Keratinocyte (primary cell): ENCODE measurements around the gene YPEL3. TPM values are rescaled to one million over a fixed set of nuclear protein-coding genes. Genes with fewer than 3 reads are reported as not detected.
A peak's percentile ranks its signal among the peaks of the same experiment; 100 is the strongest.

Experiments used
- DNase-seq: peaks from one replicate; pipeline ENCODE4 v3.0.0-alpha.2; 2011; ENCODE audit warnings: low read depth, missing footprints, low spot score
- FAIRE-seq: peaks from 2 replicates; lab custom pipeline; 2011; peaks lifted over from hg19 to GRCh38; lab: Jason Lieb, UNC
- H2AFZ ChIP-seq: 2 replicates; pipeline ENCODE4 v1.6.0; 2012; ENCODE audit warnings: low read length, control low read depth, inconsistent platforms; ENCODE audit not compliant: control insufficient read depth
- H3K27ac ChIP-seq: 2 replicates; pipeline ENCODE4 v1.5.1; 2011; ENCODE audit warnings: low read length; ENCODE audit not compliant: control insufficient read depth, insufficient read depth
- H3K27me3 ChIP-seq: 3 replicates; pipeline ENCODE4 v1.6.0; 2011; ENCODE audit warnings: low read length; ENCODE audit not compliant: control insufficient read depth, insufficient read depth; ENCODE audit errors: extremely low read depth
- H3K36me3 ChIP-seq, 2 experiments: 2 replicates in 1 of 2; 3 replicates in 1 of 2; pipeline ENCODE4 v1.5.1; 2011; ENCODE audit warnings: low read length in 2 of 2, mild to moderate bottlenecking in 1 of 2; ENCODE audit not compliant: control insufficient read depth in 2 of 2, insufficient read depth in 2 of 2; ENCODE audit errors: extremely low read depth in 1 of 2
- H3K4me1 ChIP-seq: 3 replicates; pipeline ENCODE4 v1.5.1; 2011; ENCODE audit warnings: low read length; ENCODE audit not compliant: control insufficient read depth, insufficient read depth; ENCODE audit errors: extremely low read depth
- H3K4me2 ChIP-seq: 3 replicates; pipeline ENCODE4 v1.6.0; 2011; ENCODE audit warnings: low read depth, low read length; ENCODE audit not compliant: control insufficient read depth, insufficient read depth; ENCODE audit errors: extremely low read depth
- H3K4me3 ChIP-seq, 3 experiments: fragments of 200-600 bp in 1 of 3; sonication (generic) in 1 of 3; 2 replicates in 2 of 3; 3 replicates in 1 of 3; pipeline ENCODE4 v1.5.1; 2011 to 2016; ENCODE audit warnings: low read length in 3 of 3, mild to moderate bottlenecking in 3 of 3, control low read depth in 2 of 3, inconsistent platforms in 1 of 3, low read depth in 1 of 3, mixed read lengths in 1 of 3, mixed run types in 1 of 3, moderate library complexity in 1 of 3; ENCODE audit not compliant: control insufficient read depth in 2 of 3, insufficient read depth in 2 of 3; ENCODE audit errors: extremely low read depth in 1 of 3
- H3K79me2 ChIP-seq: 2 replicates; pipeline ENCODE4 v1.6.0; 2012; ENCODE audit warnings: low read length; ENCODE audit not compliant: control insufficient read depth, insufficient read depth
- H3K9ac ChIP-seq: 3 replicates; pipeline ENCODE4 v1.6.0; 2011; ENCODE audit warnings: low read length; ENCODE audit not compliant: control insufficient read depth, insufficient read depth; ENCODE audit errors: extremely low read depth
- H3K9me1 ChIP-seq: 3 replicates; pipeline ENCODE4 v1.6.0; 2011; ENCODE audit warnings: low read length; ENCODE audit not compliant: control insufficient read depth, insufficient read depth; ENCODE audit errors: extremely low read depth
- H3K9me3 ChIP-seq: 2 replicates; pipeline ENCODE4 v1.5.1; 2012; ENCODE audit warnings: low read depth, low read length; ENCODE audit not compliant: control insufficient read depth
- H4K20me1 ChIP-seq: 3 replicates; pipeline ENCODE4 v1.6.0; 2011; ENCODE audit warnings: low read length; ENCODE audit not compliant: control insufficient read depth, insufficient read depth; ENCODE audit errors: extremely low read depth
- EZH2 ChIP-seq: IDR thresholded peaks from one replicate; pipeline ENCODE4 v1.6.1; 2012; ENCODE audit warnings: inconsistent platforms, mild to moderate bottlenecking, low read length, moderate library complexity
- dilution Hi-C: fragments of 300-500 bp; cut with MboI; formaldehyde crosslinking; loops from one replicate; pipeline ENCODE4 v1.7.0; 2020; ENCODE audit warnings: low sequenced_read_pairs; ENCODE audit not compliant: extremely low pct_ligation_motif_present
- polyA plus RNA-seq, 5 experiments: library from polyadenylated mRNA; depleted of rRNA in 3 of 5; stranded (reverse) in 3 of 5; stranded (forward) in 1 of 5; unstranded in 1 of 5; fragments of >200 nt; gene quantifications; 1 replicate in 1 of 5; 2 replicates in 3 of 5; 3 replicates in 1 of 5; pipeline versions ENCODE4 v1.2.1 to v1.2.3, GENCODE V29; 2011 to 2012; ENCODE audit warnings: missing spikeins in 2 of 5, low read depth in 1 of 5, low replicate concordance in 1 of 5
- TF ChIP-seq, protein P1 (sequence below), 3 experiments: IDR thresholded peaks in 1 of 3; conservative IDR thresholded peaks in 1 of 3; optimal IDR thresholded peaks in 1 of 3; 2 replicates in 2 of 3; 3 replicates in 1 of 3; pipeline versions ENCODE3 to v1.5.1; 2011; ENCODE audit warnings: low read length in 3 of 3, mild to moderate bottlenecking in 3 of 3, moderate library complexity in 2 of 3, control low read depth in 1 of 3, inconsistent platforms in 1 of 3; ENCODE audit not compliant: insufficient read depth in 2 of 3; ENCODE audit errors: extremely low read depth in 1 of 3

YPEL3 gene
- polyA plus RNA-seq, 1 donor (not counting 4 experiments of a cell fraction or from before 2014, with no cell fraction given), result 13.5 TPM

GRCh38 chr16:30143347-30143702, 47.3 kb upstream of the YPEL3 start:
- dilution Hi-C loops, result no loop called here
- no peak for FAIRE-seq
- Histone ChIP-seq H3K4me2 (no peak overlapping the region), H3K9me3 (no peaks in the 10 kb centered on the region), H3K36me3 (no peaks in the 10 kb centered on the region), H3K9ac (no peak overlapping the region), H3K79me2 (no peaks in the 10 kb centered on the region), H3K4me1 (no peaks in the 10 kb centered on the region), H2AFZ (no peak overlapping the region), H3K27me3 (peaks cover 3% of the 10 kb centered on the region), H4K20me1 (no peaks in the 10 kb centered on the region), H3K9me1 (no peaks in the 10 kb centered on the region), H3K4me3 (no peak overlapping the region), H3K27ac (no peak overlapping the region)
- no peak for DNase-seq
- TF ChIP-seq, protein P1, sequence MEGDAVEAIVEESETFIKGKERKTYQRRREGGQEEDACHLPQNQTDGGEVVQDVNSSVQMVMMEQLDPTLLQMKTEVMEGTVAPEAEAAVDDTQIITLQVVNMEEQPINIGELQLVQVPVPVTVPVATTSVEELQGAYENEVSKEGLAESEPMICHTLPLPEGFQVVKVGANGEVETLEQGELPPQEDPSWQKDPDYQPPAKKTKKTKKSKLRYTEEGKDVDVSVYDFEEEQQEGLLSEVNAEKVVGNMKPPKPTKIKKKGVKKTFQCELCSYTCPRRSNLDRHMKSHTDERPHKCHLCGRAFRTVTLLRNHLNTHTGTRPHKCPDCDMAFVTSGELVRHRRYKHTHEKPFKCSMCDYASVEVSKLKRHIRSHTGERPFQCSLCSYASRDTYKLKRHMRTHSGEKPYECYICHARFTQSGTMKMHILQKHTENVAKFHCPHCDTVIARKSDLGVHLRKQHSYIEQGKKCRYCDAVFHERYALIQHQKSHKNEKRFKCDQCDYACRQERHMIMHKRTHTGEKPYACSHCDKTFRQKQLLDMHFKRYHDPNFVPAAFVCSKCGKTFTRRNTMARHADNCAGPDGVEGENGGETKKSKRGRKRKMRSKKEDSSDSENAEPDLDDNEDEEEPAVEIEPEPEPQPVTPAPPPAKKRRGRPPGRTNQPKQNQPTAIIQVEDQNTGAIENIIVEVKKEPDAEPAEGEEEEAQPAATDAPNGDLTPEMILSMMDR (optimal IDR thresholded peaks at IDR 0.05 in 1 of 3, IDR thresholded peaks at IDR 0.05 in 1 of 3, conservative IDR thresholded peaks at IDR 0.05 in 1 of 3; ENCODE audit: extremely low read depth in 1 of 3, insufficient read depth in 2 of 3, low read length in 3 of 3), result no peak
- no peak for TF ChIP-seq EZH2

- FAIRE-seq (no peak), DNase-seq (no peak)
- H3K4me2 ChIP-seq, result no peak overlapping the region
- no peaks in the 10 kb centered on the region for H3K9me1 ChIP-seq
- H3K9ac ChIP-seq, result no peak overlapping the region
- H4K20me1 ChIP-seq, result no peaks in the 10 kb centered on the region
- H3K27ac ChIP-seq, result no peak overlapping the region
- H2AFZ ChIP-seq, result no peak overlapping the region
- H3K4me3 ChIP-seq, result no peak overlapping the region
- H3K36me3 ChIP-seq, result no peaks in the 10 kb centered on the region
- no peaks in the 10 kb centered on the region for H3K4me1 ChIP-seq
- no peaks in the 10 kb centered on the region for H3K79me2 ChIP-seq
- peaks cover 3% of the 10 kb centered on the region for H3K27me3 ChIP-seq
- TF ChIP-seq EZH2, result no peak
- TF ChIP-seq, protein P1 (optimal IDR thresholded peaks at IDR 0.05 in 1 of 3, IDR thresholded peaks at IDR 0.05 in 1 of 3, conservative IDR thresholded peaks at IDR 0.05 in 1 of 3; ENCODE audit: extremely low read depth in 1 of 3, insufficient read depth in 2 of 3, low read length in 3 of 3), result peak in 1 of 3 experiments; percentile 14
- dilution Hi-C loops, result no loop called here
- no peaks in the 10 kb centered on the region for H3K9me3 ChIP-seq
Observed at GRCh38 chr16:30142672-30143346, 46.8 kb upstream of the YPEL3 start.
